Esophagus muscularis mucosa (tissue), 4 donors: ENCODE data around the gene EIF4G3.

Experiments used
- EP300 ChIP-seq: sonication (generic); formaldehyde crosslinking; IDR thresholded peaks from one replicate; pipeline ENCODE4 v1.6.1; 2017; ENCODE audit warnings: antibody characterized with exemption
- POLR2A ChIP-seq: fragments of 450-650 bp; IDR thresholded peaks from one replicate; pipeline ENCODE4 v1.6.1; 2017; ENCODE audit warnings: antibody characterized with exemption, moderate library complexity, mild to moderate bottlenecking, low read depth
- POLR2AphosphoS5 ChIP-seq, 2 donors: sonication (generic); formaldehyde crosslinking; IDR thresholded peaks; one replicate each; pipeline ENCODE4 v1.6.1; 2017; ENCODE audit warnings: antibody characterized with exemption in 2 of 2
- TF ChIP-seq, protein P1 (sequence below), 3 experiments: fragments of 200-600 bp in 2 of 3; fragments of 450-650 bp in 1 of 3; sonication (generic) in 2 of 3; IDR thresholded peaks; one replicate each; pipeline ENCODE4 v1.5.1; 2017 to 2019; ENCODE audit warnings: antibody characterized with exemption in 3 of 3, mild to moderate bottlenecking in 2 of 3, moderate library complexity in 1 of 3

DNA sequence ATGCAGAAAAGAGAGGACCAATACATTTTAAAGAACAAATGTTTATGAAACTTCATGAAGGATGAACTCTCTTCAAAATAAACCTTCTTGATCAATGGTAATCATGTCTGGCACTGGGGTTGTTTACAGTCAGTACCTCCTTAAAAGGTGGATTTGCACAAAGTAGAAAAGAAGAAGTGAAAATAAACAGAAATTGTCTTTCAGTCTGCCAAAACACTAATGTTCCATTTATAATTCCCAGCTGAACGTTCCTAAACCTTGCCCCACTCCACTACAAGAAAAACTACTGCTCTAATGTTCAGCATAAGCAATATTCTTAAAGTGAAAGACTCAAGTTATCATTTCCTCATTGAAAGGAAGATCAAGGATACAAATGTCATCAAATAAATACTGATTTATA lies 86.2 kb downstream of the EIF4G3 start:
- TF ChIP-seq, protein P1, sequence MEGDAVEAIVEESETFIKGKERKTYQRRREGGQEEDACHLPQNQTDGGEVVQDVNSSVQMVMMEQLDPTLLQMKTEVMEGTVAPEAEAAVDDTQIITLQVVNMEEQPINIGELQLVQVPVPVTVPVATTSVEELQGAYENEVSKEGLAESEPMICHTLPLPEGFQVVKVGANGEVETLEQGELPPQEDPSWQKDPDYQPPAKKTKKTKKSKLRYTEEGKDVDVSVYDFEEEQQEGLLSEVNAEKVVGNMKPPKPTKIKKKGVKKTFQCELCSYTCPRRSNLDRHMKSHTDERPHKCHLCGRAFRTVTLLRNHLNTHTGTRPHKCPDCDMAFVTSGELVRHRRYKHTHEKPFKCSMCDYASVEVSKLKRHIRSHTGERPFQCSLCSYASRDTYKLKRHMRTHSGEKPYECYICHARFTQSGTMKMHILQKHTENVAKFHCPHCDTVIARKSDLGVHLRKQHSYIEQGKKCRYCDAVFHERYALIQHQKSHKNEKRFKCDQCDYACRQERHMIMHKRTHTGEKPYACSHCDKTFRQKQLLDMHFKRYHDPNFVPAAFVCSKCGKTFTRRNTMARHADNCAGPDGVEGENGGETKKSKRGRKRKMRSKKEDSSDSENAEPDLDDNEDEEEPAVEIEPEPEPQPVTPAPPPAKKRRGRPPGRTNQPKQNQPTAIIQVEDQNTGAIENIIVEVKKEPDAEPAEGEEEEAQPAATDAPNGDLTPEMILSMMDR (IDR thresholded peaks at IDR 0.05) = no peak
- TF ChIP-seq EP300 (no peak), POLR2A (no peak), POLR2AphosphoS5 (IDR thresholded peaks at IDR 0.05) (no peak)
